Measurements from ENCODE around the gene FIBCD1. TPM values are rescaled to one million over a fixed set of nuclear protein-coding genes. Genes with fewer than 3 reads are reported as not detected.

The FIBCD1 gene
- total RNA-seq, 2 experiments from 2014 or later, result not detected

DNA sequence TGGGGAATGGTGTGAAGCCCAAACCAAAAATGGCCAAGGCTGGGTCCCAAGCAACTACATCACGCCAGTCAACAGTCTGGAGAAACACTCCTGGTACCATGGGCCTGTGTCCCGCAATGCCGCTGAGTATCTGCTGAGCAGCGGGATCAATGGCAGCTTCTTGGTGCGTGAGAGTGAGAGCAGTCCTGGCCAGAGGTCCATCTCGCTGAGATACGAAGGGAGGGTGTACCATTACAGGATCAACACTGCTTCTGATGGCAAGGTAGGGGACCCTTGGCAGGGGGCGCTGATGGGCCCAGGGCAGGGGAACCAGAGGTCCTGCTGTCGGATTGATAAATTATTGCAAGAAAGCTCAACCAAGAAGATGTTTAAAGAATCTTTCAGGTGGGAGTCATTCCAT, 84.2 kb downstream of the FIBCD1 start:
- H3K27me3 Mint-ChIP-seq, result no peaks in the 10 kb centered on the region
- no peaks in the 10 kb centered on the region for H3K4me1 Mint-ChIP-seq
- peaks cover 4% of the 10 kb centered on the region for H3K36me3 Mint-ChIP-seq (ENCODE audit: low read depth)
- POLR2A ChIA-PET, result no interaction called here
- H3K9me3 Mint-ChIP-seq, result no peaks in the 10 kb centered on the region
- no peak for DNase-seq
- no peak overlapping the region for H3K4me3 Mint-ChIP-seq
- H3K27ac Mint-ChIP-seq, result no peak overlapping the region
- CTCF ChIA-PET, result interaction anchor here (0.8 kb wide), 1 partner anchor 11 kb away, joined by 3 read pairs; no protein-coding TSS in a partner anchor

GRCh38 chr9:130854092-130854491, 85.0 kb downstream of the FIBCD1 start:
- H3K27ac Mint-ChIP-seq, result no peak overlapping the region
- no peaks in the 10 kb centered on the region for H3K4me1 Mint-ChIP-seq
- no peaks in the 10 kb centered on the region for H3K9me3 Mint-ChIP-seq
- H3K27me3 Mint-ChIP-seq, result no peaks in the 10 kb centered on the region
- no peak for DNase-seq
- CTCF ChIA-PET, result interaction anchor here (0.8 kb wide), 1 partner anchor 12 kb away, joined by 3 read pairs; no protein-coding TSS in a partner anchor
- POLR2A ChIA-PET, result no interaction called here
- no peak overlapping the region for H3K4me3 Mint-ChIP-seq
- H3K36me3 Mint-ChIP-seq (ENCODE audit: low read depth), result peaks cover 4% of the 10 kb centered on the region

DNA sequence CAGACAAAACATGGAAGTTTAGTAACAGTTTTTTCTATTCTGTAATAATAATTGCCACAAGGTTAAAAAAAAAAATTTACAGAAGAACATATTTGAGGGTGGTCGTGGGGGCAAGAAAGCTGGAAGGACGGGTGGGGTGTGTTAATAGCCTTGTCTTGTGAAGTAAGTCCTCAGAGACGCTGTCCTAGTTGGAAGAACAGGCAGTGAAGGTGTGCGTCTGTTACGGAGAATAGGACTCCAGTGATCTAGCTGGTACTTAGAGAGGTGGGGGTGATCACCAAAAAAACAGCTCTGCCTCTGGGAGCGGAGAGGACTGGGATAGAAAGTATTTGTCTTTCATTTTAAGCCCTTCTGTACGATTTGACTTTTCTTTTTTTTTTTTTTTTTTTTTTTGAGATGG, 86.2 kb downstream of the FIBCD1 start:
- no peak for DNase-seq
- CTCF ChIA-PET, result interaction anchor here (0.6 to 0.7 kb wide), 6 partner anchors 12 to 1269 kb away, joined by 3 to 5 read pairs (median 4); no protein-coding TSS in a partner anchor
- H3K4me1 Mint-ChIP-seq, result no peaks in the 10 kb centered on the region
- H3K36me3 Mint-ChIP-seq (ENCODE audit: low read depth), result peaks cover 4% of the 10 kb centered on the region
- no peak overlapping the region for H3K27ac Mint-ChIP-seq
- no peaks in the 10 kb centered on the region for H3K9me3 Mint-ChIP-seq
- no peaks in the 10 kb centered on the region for H3K27me3 Mint-ChIP-seq
- POLR2A ChIA-PET, result interaction anchor here (0.8 kb wide), 1 partner anchor 11 kb away, joined by 3 read pairs; no protein-coding TSS in a partner anchor
- H3K4me3 Mint-ChIP-seq, result no peak overlapping the region

Other genes with a start within 250 kb of the FIBCD1 start
- gene EXOSC2, start 245.5 kb downstream of the FIBCD1 start, total RNA-seq, result 10 to 100 TPM; 49.7 to 60.8 TPM
- gene ABL1, start 104.0 kb downstream of the FIBCD1 start, total RNA-seq, result 10 to 100 TPM; 33.5 to 37.3 TPM
- gene QRFP, start 42.4 kb downstream of the FIBCD1 start, total RNA-seq, result not detected
- gene LAMC3, start 69.9 kb upstream of the FIBCD1 start, total RNA-seq, result under 1 TPM; 0.27 TPM
- 1 to 10 TPM in 1 of 2 experiments, under 1 TPM in 1; 0.37 to 1.4 TPM for gene AIF1L, start 157.3 kb upstream of the FIBCD1 start, total RNA-seq
- gene NUP214, start 186.3 kb upstream of the FIBCD1 start, total RNA-seq, result 10 to 100 TPM; 58.0 to 69.4 TPM

Measured in activated CD4-positive, alpha-beta T cell treated with anti-CD3 and anti-CD28 coated beads, Interleukin-2, amount 10 ng/mL, durations not matched to agents 7 days and 5 days (primary cell).